Frontal cortex (tissue), 4 donors: ENCODE data around the gene ESYT3. TPM values are rescaled to one million over a fixed set of nuclear protein-coding genes. Genes with fewer than 3 reads are reported as not detected.

ENCODE experiments used
- DNase-seq, 2 donors: peaks; one replicate each; pipeline ENCODE4 v3.0.0; 2012; ENCODE audit warnings: low spot score in 2 of 2
- FAIRE-seq: peaks from 2 replicates; lab custom pipeline; 2012; peaks lifted over from hg19 to GRCh38; lab: Jason Lieb, UNC
- total RNA-seq: library from RNA; depleted of rRNA; stranded (reverse); fragments of >200 nt; gene quantifications from one replicate; pipeline ENCODE4 v1.2.3, GENCODE V29; 2014
- donor health status: control.
- donor health status: control.
- donor health status: control.

Gene ESYT3, protein sequence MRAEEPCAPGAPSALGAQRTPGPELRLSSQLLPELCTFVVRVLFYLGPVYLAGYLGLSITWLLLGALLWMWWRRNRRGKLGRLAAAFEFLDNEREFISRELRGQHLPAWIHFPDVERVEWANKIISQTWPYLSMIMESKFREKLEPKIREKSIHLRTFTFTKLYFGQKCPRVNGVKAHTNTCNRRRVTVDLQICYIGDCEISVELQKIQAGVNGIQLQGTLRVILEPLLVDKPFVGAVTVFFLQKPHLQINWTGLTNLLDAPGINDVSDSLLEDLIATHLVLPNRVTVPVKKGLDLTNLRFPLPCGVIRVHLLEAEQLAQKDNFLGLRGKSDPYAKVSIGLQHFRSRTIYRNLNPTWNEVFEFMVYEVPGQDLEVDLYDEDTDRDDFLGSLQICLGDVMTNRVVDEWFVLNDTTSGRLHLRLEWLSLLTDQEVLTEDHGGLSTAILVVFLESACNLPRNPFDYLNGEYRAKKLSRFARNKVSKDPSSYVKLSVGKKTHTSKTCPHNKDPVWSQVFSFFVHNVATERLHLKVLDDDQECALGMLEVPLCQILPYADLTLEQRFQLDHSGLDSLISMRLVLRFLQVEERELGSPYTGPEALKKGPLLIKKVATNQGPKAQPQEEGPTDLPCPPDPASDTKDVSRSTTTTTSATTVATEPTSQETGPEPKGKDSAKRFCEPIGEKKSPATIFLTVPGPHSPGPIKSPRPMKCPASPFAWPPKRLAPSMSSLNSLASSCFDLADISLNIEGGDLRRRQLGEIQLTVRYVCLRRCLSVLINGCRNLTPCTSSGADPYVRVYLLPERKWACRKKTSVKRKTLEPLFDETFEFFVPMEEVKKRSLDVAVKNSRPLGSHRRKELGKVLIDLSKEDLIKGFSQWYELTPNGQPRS
- total RNA-seq = 0.41 TPM

- FAIRE-seq (no peak), DNase-seq (peak; percentile 61 to 84)
Measured at GRCh38 chr3:138434276-138434874, at the start of gene ESYT3. ESYT3 (plus strand) TSS chr3:138434616; CDS start chr3:138434799, 183 bp downstream.

GRCh38 chr3:138384976-138385375, 49.4 kb upstream of the ESYT3 start:
- FAIRE-seq (no peak), DNase-seq (no peak)

- FAIRE-seq (no peak), DNase-seq (no peak)
Measured at GRCh38 chr3:138389144-138389601, 45.2 kb upstream of the ESYT3 start.

GRCh38 chr3:138389841-138390581, 44.4 kb upstream of the ESYT3 start:
- DNase-seq = no peak
- FAIRE-seq = no peak

DNA sequence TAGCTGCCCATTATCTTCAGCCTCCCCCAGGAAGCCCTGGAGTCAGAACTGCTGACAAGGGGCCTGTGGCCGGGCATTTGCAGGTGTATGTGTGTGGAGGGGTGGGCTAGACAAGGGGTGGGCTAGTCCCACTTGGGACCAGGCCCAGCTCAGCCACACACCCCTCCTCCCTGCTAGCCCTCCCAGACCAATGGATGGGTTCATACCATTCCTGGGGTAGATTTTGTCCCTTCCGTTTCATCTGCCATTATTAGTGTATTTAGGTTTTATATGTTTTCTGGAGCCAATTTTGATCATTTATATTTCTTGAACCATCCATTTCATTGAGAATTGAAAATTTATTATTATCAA, 43.9 kb upstream of the ESYT3 start:
- DNase-seq (no peak), FAIRE-seq (no peak)

DNA sequence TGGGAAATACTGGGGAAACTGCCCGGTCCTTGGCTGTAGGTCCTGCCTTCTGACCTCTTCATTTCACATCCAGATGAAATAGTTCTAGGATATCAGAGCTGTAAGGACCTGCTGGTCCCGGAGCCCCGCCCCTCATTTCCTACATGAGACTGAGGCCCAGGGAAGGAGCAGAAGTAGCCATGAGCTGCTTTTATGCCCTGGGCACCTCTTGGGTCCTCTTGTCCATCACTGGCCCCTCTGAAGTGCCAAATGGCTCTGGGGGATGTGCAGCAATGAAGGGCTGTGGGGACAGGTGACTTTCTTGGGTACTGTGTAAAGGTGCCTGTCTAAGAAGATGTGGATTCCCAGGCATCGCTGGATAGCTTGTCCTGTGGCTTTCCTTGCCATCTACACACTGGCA, 40.3 kb upstream of the ESYT3 start:
- FAIRE-seq (no peak), DNase-seq (no peak)

DNA sequence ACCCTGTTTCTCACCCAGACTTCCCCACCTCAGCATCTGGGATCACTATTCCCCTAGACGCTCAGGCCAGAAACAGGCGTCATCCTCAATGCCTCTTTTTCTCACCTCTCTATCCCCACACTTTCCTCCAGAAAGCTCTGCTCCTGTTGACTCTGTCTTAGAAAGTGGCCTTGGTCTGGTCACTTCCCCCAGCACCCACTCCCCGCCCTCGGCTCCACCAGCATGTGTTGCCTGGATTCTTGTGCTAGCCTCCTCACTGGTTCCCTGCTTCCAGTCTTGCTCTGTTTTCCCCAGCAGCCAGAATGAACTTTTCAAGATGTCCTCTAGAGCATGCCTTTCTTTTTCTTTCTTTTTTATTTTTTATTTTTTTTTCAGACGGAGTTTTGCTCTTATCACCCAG, 39.7 kb upstream of the ESYT3 start:
- FAIRE-seq (no peak), DNase-seq (no peak)

GRCh38 chr3:138395865-138396751, 38.3 kb upstream of the ESYT3 start:
- no peak for FAIRE-seq
- no peak for DNase-seq

DNA sequence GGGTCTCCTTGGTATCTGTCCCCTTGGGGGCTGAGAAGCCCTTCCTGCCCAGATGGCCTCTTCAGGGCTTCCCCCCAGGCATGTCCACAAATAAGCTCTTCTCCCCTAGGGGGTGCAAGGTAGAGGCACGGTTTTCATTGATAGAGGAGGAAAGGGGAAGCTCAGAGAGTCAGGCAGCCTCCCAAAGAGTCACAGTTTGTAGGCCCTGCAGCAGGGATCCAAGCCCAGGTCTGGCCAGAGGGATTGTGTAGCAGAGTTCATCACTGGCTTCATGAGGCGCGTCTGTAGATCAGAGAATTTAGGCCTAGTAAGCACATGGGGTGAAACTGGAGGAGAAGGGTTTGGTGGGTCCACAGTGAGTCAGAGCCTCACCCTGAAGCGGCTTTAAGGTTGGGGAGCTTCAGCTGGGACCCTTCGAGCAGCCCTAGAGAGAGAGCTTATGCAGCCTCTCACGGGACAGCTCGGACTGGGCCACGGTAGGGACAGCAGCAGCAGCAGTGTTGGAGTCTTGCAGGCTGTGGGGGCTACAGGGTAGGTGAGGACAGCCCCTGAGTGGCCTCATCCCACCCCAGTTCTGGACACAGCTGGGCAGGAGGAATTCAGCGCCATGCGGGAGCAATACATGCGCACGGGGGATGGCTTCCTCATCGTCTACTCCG, 37.5 kb upstream of the ESYT3 start:
- no peak for FAIRE-seq
- DNase-seq = no peak

- FAIRE-seq = no peak
Measured at GRCh38 chr3:138397983-138398382, 36.4 kb upstream of the ESYT3 start.

GRCh38 chr3:138398791-138399575, 35.4 kb upstream of the ESYT3 start:
- DNase-seq (no peak), FAIRE-seq (no peak)

More at GRCh38 chr3:138397983-138398382, 36.4 kb upstream of the ESYT3 start:
- DNase-seq = peak; percentile 15 to 41

- DNase-seq (no peak), FAIRE-seq (no peak)
Measured at GRCh38 chr3:138399766-138400165, 34.6 kb upstream of the ESYT3 start.

- DNase-seq = no peak
- no peak for FAIRE-seq
Measured at GRCh38 chr3:138400651-138401070, 33.8 kb upstream of the ESYT3 start.

GRCh38 chr3:138401834-138402233, 32.6 kb upstream of the ESYT3 start:
- no peak for FAIRE-seq
- DNase-seq = no peak

DNA sequence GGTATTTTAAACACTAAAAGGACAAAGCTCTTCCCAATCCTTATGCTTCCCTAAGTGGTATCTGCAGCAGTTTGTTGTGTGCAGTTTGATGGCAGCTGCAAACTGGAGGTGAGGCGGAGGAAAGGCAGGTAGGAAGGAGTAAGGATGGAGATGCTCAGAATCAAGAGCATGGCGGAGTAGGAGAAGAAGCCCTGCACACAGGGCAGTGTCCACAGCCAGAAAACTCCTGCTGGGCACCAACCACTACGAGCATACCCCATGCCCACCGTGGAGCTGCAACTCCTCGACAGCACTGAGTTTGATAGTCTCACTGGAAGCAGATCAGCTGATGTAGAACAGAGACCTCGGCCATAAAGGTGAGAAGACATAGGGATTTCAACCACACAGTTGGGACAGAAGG, 30.3 kb upstream of the ESYT3 start:
- DNase-seq (no peak), FAIRE-seq (no peak)

DNA sequence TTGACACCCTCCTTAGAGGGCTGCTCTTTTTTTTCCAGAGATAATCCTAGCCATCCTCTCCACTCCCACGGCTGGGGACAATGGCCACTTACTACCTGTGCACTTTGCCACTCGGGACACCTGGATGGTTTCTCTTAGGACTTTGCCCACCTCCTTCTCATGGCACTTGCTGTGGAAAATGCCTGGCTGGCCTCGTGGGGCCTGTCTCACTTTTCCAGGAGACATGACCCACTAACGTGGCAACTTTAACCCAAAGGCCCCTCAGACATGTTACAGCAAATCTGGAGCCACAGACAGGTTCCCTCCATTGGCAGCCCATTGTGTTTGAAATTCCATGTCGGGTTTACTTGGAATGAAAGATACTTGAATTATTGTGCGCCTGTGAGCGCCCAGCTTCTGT, 29.4 kb upstream of the ESYT3 start:
- DNase-seq = no peak
- no peak for FAIRE-seq

DNA sequence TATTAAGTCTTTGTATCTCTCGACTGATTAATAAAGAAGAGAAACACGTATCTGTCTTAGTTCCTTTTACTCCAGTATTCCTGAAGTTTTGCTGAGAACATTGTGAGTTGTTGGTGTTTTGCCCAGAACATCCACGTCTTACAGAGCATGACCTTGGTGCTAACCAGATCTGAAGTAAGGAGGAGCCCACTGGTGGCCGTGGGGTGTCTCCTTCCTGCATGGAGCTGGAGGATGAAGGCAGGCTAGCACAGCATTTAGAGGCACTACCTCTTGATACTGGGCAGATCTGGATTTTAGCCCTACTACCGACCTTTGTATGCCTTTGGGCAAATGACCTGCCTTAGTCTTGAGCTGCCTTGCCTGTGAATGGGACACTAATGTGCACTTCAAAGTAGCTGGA, 28.9 kb upstream of the ESYT3 start:
- no peak for FAIRE-seq

GRCh38 chr3:138406606-138407005, 27.8 kb upstream of the ESYT3 start:
- FAIRE-seq (no peak), DNase-seq (no peak)

More for the DNA sequence above, 28.9 kb upstream of the ESYT3 start:
- DNase-seq = no peak
